Measurements from ENCODE around the gene MAZ. TPM values are rescaled to one million over a fixed set of nuclear protein-coding genes. Genes with fewer than 3 reads are reported as not detected.
"Not testable (repeated sequence)": the region's sequence is repeated elsewhere in the genome, so short reads cannot be mapped to it uniquely, and the experiment has no call there.

Gene MAZ
- 100 to 1,000 TPM; 252 to 365 TPM for total RNA-seq
- long read RNA-seq, transcript MAZ-202 (5 exons, 2,532 nt) = major isoform, 9 of 107 reads
- long read RNA-seq, transcript MAZ-214 (3 exons, 1,464 nt) = major isoform, 9 of 107 reads
- long read RNA-seq, partial matches to known transcripts = 83 of 107 reads
- long read RNA-seq, other reads (novel, unspliced or antisense) = 2 of 107 reads

DNA sequence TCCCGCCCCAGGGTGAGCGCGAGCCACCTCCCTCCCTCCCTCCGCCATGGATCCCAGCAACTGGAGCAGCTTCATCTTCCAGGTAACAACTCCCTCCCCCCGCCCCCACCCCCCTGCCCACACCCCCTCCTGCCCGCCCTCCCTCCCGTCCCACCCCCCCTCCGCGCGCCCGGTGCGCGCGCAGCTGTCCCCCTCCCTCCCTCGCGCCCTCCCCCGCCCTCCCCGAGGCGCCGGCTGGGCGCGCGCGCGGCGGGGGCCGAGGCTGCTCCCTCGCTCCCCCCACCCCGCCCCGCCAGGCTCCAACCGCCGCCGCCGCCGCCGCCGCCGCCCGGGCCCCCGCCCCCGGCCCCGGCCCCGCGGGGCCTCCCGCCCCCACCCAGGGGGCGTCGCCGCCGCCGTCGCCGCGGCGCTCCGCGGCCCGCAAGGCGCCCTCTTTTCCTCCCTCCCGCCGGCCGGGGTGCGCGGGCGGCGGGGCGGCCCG lies at the start of gene MAZ:
Gene MAZ, plus strand, starts transcription at position 431 of the 481 bp plus-strand sequence. CDS start 173 bp downstream, outside the sequence.
- ATAC-seq = peak; percentile 6
- peak; percentile 80 to 94 for DNase-seq
- intact Hi-C loops (cut with DNase I, micrococcal nuclease) = no loop called here

GRCh38 chr16:29756654-29757053 lies 49.7 kb upstream of the MAZ start:
- intact Hi-C loops (cut with DNase I, micrococcal nuclease) = no loop called here
- no peak for DNase-seq
- peak; percentile 36 for ATAC-seq

- ATAC-seq; intact Hi-C loops (cut with DNase I, micrococcal nuclease): not testable (repeated sequence)
Observed at GRCh38 chr16:29757086-29757485, 49.2 kb upstream of the MAZ start.

DNA sequence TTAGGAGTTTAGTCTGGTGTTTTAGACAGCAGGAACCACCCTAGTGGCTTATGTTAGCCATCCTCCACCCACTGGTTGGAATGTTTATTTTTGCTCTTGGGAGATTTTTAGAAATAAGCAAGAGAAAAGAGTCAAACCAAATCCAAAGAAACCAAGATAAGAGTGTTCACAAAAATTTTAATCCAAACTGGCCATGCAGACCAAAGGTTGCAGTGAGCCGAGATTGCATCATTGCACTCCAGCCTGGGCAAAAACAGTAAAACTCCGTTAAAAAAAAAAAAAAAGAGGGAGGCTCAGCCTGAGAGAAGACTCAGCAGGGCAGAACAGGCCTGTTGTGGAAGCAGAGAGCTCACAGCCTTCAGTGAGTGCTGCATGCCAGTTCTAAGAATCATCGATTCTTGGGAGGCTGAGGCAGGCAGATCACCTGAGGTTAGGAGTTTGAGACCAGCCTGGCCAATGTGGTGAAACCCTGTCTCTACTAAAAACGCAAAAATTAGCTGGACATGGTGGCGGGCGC lies 48.3 kb upstream of the MAZ start:
- intact Hi-C loops (cut with DNase I, micrococcal nuclease) = no loop called here
- DNase-seq (no peak), ATAC-seq (no peak)

More at GRCh38 chr16:29757086-29757485, 49.2 kb upstream of the MAZ start:
- not testable (repeated sequence) for DNase-seq

- intact Hi-C loops (cut with DNase I, micrococcal nuclease) = no loop called here
- ATAC-seq (peak; percentile 70), DNase-seq (no peak)
Observed at GRCh38 chr16:29760567-29761279, 45.6 kb upstream of the MAZ start.

DNA sequence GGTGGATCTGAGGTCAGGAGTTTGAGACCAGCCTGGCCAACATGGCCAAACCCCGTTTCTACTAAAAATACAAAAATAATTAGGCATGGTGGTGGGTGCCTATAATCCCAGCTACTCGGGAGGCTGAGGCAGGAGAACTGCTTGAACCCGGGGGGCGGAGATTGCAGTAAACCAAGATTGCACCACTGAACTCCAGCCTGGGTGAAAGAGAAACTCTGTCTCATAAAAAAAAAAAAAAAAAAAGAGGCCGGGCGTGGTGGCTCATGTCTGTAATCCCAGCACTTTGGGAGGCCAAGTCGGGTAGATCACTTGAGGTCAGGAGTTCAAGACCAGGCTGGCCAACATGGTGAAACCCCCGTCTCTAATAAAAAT lies 45.1 kb upstream of the MAZ start:
- intact Hi-C loops (cut with DNase I, micrococcal nuclease) = not testable (repeated sequence)
- ATAC-seq = peak; percentile 52
- DNase-seq = peak in 1 of 2 donors; percentile 45

GRCh38 chr16:29761882-29762281 lies 44.4 kb upstream of the MAZ start:
- intact Hi-C loops (cut with DNase I, micrococcal nuclease) = no loop called here
- DNase-seq (no peak), ATAC-seq (no peak)

DNA sequence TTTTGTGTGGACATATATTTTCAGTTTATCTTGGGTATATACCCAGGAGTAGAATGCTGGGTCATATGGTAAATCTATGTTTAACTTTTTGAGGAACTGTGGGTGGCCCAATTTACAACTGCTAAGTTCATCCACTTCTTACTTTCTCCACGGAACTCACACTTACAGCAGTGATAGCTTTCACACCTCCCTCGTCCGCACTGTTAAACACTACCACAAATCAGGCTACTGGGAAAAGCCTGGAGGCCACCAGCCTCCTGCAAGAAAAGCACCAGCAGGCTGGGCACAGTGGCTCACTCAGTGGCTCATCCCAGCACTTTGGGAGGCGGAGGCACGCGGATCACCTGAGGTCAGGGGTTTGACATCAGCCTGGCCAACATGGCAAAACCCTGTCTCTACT lies 43.0 kb upstream of the MAZ start:
- intact Hi-C loops (cut with DNase I, micrococcal nuclease) = no loop called here
- DNase-seq (no peak), ATAC-seq (no peak)

GRCh38 chr16:29765167-29766032 lies 40.9 kb upstream of the MAZ start:
- ATAC-seq (peak; percentile 86), DNase-seq (peak; percentile 59 to 81)
- intact Hi-C loops (cut with DNase I, micrococcal nuclease) = no loop called here

DNA sequence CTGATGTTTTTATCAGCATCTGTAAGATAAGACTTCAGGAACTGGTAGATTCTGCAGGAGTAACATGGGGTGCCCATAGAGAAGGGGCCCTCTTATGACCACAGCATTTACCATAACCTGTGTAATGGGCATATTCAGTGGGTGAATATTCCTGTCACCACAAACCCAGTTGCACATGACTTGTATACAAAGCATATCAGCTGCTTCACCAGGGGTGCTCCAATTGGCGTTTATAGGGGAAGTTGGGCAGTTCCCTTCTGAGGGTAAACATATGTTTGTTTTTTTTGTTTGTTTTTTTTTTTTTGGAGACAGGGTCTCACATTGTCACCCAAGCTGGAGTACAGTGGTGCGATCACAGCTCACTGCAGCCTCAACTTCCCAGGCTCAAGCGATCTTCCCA lies 39.8 kb upstream of the MAZ start:
- intact Hi-C loops (cut with DNase I, micrococcal nuclease) = no loop called here
- ATAC-seq = no peak
- no peak for DNase-seq

- no peak for ATAC-seq
- no peak for DNase-seq
- intact Hi-C loops (cut with DNase I, micrococcal nuclease) = no loop called here
Observed at GRCh38 chr16:29767062-29767461, 39.3 kb upstream of the MAZ start.

DNA sequence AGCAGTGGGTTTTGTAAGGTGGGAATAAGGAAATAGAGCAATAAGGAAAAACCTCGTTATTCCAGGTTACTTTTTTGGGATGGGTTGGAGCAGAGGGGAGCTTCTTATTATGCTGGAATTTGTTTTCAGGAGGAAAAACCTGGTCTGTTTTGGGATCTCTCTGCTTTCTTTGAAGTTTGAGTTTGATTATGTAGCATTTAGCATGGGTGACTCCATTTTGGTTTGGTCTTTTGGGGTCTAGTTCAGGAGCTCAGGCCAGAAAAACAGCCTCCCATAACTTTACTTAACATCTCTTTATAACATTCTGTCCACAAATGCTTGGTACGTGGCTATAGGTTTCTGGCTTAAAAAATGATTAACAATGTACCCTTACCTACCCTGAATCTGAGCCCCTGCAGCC lies 36.8 kb upstream of the MAZ start:
- ATAC-seq = no peak
- DNase-seq = no peak
- intact Hi-C loops (cut with DNase I, micrococcal nuclease) = no loop called here

DNA sequence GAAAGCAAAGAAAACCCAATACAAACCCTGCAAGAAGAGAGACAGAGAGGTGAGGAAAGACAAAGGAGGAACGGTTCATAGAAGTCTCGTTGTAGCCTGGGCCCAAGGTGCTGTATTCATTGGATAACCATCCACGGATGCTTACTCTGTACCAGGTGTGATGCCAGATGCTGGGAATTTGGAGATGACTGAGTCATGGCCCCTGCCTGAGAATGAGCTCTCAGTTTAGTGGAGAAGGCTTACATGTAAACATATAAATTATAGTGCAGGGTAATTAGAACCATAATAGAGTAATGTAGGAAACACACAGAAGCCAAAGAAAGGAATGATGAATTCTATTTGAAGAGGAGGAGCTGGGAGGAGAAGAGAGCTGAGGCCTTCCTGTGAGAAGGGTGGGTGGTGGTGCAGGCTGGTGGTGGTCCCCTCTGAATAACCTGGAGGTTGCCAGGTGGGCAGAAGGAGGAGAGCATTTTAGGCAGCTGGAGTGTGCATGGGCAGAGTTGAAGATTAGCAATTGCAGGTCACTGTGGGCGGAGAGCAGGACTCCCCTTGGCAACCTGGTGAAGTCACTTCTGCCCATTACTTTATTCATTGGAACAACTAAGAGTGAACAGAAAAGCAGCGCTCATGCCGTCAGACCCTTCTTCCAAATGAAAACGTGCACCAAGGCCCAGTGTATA lies 35.9 kb upstream of the MAZ start:
- intact Hi-C loops (cut with DNase I, micrococcal nuclease) = no loop called here
- DNase-seq = peak in 1 of 2 donors; percentile 45
- peak; percentile 59 for ATAC-seq

DNA sequence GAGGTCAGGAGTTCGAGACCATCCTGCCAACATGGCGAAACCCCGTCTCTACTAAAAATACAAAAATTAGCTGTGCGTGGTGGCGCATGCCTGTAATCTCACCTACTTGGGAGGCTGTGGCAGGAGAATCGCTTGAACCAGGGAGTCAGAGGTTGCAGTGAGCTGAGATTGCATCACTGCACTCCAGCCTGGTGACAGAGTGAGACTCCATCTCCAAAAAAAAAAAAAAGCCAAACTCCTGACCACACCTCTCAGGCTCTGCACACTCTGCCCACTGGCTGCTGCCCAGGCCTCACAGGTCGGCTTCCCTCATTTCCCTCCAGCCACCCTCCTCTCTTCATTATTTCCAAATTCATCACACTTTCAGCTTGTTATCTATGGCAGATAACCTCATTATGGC lies 34.0 kb upstream of the MAZ start:
- intact Hi-C loops (cut with DNase I, micrococcal nuclease); DNase-seq; ATAC-seq: not testable (repeated sequence)

GRCh38 chr16:29774730-29775129 lies 31.6 kb upstream of the MAZ start:
- no peak for ATAC-seq
- intact Hi-C loops (cut with DNase I, micrococcal nuclease) = no loop called here
- no peak for DNase-seq

- DNase-seq (no peak), ATAC-seq (peak; percentile 43)
- intact Hi-C loops (cut with DNase I, micrococcal nuclease) = no loop called here
Observed at GRCh38 chr16:29775742-29776408, 30.5 kb upstream of the MAZ start.

DNA sequence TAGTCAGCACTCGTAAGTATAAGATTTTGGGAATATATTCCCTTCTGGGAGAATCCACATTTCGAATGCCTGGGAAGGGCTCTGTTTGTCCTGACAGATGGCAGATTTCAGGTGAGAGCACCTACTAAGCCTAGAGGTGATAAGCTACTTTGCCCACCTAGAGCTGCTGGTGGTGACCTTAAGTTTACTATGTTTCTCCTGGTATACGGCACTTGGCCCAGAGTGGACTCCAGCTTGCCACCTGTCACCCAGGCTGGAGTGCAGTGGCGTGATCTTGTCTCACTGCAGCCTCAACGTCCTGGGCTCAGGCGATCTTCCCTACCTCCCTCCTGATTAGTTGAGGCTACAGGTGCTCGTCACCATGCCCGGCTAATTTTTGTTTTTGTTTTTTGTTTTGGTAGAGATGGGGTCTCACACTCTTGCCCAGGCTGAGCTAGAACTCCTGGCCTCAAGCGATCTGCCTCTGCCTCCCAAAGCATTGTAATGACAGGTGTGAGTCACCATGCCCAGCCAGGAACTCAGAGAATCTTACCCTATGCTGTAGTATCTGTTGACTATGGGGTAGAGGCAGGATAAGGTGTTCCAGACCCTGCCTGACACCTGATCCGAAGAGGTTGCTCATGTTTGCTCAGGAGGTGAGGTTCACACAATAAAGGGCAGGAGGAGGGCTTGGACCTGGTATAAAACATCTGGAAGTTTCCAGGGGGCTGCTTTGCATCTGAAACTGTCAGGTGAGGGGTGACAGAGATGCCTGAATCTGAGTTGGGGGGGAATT lies 28.6 kb upstream of the MAZ start, which contains the start of gene ZG16:
Gene ZG16, plus strand, starts transcription at position 681 of the 775 bp plus-strand sequence. CDS start 1,011 bp downstream, outside the sequence.
- ATAC-seq (peak; percentile 67), DNase-seq (no peak)
- intact Hi-C loops (cut with DNase I, micrococcal nuclease) = no loop called here

All from left colon (tissue), 2 donors.